Vagina (tissue), 2 donors: ENCODE data around the gene GALR2. TPM values are rescaled to one million over a fixed set of nuclear protein-coding genes. Genes with fewer than 3 reads are reported as not detected.
A peak's percentile ranks its signal among the peaks of the same experiment; 100 is the strongest.

ENCODE experiments used
- DNase-seq, 2 donors: peaks; one replicate each; pipeline ENCODE4 v3.0.0-alpha.2; 2017; ENCODE audit errors: extremely low spot score in 2 of 2
- H3K27ac ChIP-seq: fragments of 200-600 bp; sonication (generic); one replicate; pipeline ENCODE4 v1.5.1; 2019
- H3K27me3 ChIP-seq: fragments of 200-600 bp; sonication (generic); one replicate; pipeline ENCODE4 v1.5.1; 2019
- H3K36me3 ChIP-seq, 2 donors: fragments of 200-600 bp; sonication (generic); one replicate each; pipeline ENCODE4 v1.5.1; 2017 to 2019
- H3K4me1 ChIP-seq: fragments of 200-600 bp; sonication (generic); one replicate; pipeline ENCODE4 v1.5.1; 2019
- H3K4me3 ChIP-seq, 2 donors: fragments of 200-600 bp; sonication (generic); 1 replicate in 1 of 2; 2 replicates in 1 of 2; pipeline ENCODE4 v1.5.1; 2016 to 2019
- H3K9me3 ChIP-seq: fragments of 200-600 bp; sonication (generic); one replicate; pipeline ENCODE4 v1.5.1; 2019
- POLR2A ChIP-seq, 2 donors: fragments of 450-650 bp; IDR thresholded peaks; one replicate each; pipeline ENCODE4 v1.6.1; 2017; ENCODE audit warnings: antibody characterized with exemption in 2 of 2, mild to moderate bottlenecking in 2 of 2, moderate library complexity in 2 of 2
- POLR2AphosphoS5 ChIP-seq, 2 donors: sonication (generic); formaldehyde crosslinking; IDR thresholded peaks; one replicate each; pipeline ENCODE4 v1.9.0; 2017; ENCODE audit warnings: antibody characterized with exemption in 2 of 2, mild to moderate bottlenecking in 2 of 2, low read depth in 1 of 2; ENCODE audit not compliant: insufficient read depth in 1 of 2
- intact Hi-C: fragments of 100-400 bp; cut with DNase I; formaldehyde crosslinking; loops from one replicate; pipeline ENCODE4 v1.15.1; 2023
- total RNA-seq: library from RNA; depleted of rRNA; stranded (reverse); fragments of >200 nt; gene quantifications from one replicate; pipeline ENCODE4 v1.2.3, GENCODE V29; 2016
- TF ChIP-seq, protein P1 (sequence below), 3 experiments: fragments of 450-650 bp in 2 of 3; fragments of 200-600 bp in 1 of 3; sonication (generic) in 1 of 3; IDR thresholded peaks; one replicate each; pipeline ENCODE4 v1.5.1; 2017 to 2019; ENCODE audit warnings: antibody characterized with exemption in 3 of 3, mild to moderate bottlenecking in 2 of 3, moderate library complexity in 2 of 3

Gene GALR2
- total RNA-seq, 1 donor from 2014 or later = not detected

DNA sequence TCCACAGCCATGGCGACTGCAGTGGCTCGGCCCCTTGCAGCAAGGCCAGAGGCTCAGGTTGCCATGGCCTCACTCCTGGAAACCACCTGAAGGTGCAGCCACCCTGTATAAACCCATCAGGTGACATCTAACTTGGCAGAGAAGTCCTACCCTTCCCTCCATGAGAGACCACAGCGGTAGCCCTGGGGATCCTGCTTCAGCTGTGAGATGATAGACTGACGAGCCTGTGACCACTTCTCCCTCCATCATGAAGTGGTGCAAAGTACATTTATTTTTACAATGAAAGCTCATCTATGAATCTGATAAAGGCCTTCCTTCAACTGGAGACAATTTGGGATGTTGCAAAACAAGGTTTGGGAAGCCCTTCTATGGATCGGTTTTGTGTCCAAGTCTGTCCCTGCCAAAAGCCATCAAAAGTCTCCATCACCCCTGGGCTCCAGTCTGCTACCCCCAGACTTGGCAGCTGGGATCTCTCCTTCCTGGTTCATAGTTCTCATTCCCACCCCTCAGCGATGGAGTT, 6.2 kb downstream of the GALR2 start:
- DNase-seq = no peak
- H3K36me3 ChIP-seq = peaks cover 0 to 29% of the 10 kb centered on the region in 2 donors
- H3K27ac ChIP-seq = no peak overlapping the region
- no peaks in the 10 kb centered on the region for H3K9me3 ChIP-seq
- TF ChIP-seq POLR2AphosphoS5 (IDR thresholded peaks at IDR 0.05; ENCODE audit: insufficient read depth in 1 of 2, low read depth in 1 of 2) (no peak), POLR2A (IDR thresholded peaks at IDR 0.05) (no peak)
- TF ChIP-seq, protein P1, sequence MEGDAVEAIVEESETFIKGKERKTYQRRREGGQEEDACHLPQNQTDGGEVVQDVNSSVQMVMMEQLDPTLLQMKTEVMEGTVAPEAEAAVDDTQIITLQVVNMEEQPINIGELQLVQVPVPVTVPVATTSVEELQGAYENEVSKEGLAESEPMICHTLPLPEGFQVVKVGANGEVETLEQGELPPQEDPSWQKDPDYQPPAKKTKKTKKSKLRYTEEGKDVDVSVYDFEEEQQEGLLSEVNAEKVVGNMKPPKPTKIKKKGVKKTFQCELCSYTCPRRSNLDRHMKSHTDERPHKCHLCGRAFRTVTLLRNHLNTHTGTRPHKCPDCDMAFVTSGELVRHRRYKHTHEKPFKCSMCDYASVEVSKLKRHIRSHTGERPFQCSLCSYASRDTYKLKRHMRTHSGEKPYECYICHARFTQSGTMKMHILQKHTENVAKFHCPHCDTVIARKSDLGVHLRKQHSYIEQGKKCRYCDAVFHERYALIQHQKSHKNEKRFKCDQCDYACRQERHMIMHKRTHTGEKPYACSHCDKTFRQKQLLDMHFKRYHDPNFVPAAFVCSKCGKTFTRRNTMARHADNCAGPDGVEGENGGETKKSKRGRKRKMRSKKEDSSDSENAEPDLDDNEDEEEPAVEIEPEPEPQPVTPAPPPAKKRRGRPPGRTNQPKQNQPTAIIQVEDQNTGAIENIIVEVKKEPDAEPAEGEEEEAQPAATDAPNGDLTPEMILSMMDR (IDR thresholded peaks at IDR 0.05) = no peak
- intact Hi-C loops = no loop called here
- no peak overlapping the region for H3K4me3 ChIP-seq
- peaks cover 12% of the 10 kb centered on the region for H3K27me3 ChIP-seq
- peaks cover 30% of the 10 kb centered on the region for H3K4me1 ChIP-seq

DNA sequence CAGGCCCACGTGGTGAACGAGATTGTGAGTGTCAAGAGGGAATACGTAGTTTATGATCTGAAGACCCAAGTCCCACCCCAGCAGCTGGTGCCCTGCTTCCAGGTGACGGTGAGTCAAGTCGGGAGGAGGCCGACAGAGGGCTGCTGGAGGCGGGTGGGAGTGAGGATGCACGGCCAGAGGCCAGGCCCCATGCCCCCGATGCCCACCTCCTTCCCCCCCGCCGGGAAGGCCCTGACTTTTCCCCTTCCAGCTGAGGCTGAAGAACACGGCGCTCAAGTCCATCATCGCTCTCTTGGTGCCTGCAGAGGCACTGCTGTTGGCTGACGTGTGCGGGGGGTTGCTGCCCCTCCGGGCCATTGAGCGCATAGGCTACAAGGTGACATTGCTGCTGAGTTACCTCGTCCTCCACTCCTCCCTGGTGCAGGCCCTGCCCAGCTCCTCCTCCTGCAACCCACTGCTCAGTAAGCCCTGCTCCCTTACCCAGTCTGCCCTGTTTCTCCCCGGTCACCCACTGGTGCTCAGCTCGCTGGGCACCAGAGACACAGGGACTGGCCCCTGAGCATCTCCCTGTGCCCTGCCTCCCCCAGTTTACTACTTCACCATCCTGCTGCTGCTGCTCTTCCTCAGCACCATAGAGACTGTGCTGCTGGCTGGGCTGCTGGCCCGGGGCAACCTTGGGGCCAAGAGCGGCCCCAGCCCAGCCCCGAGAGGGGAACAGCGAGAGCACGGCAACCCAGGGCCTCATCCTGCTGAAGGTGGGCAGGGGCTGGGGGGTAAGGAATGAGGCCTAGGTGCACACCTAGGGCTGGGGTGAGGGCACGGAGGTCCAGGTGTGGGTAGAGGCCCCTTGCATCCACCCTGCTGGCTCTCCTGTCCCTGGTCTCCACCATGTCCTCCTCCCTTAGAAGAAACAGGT, 7.0 kb downstream of the GALR2 start:
- intact Hi-C loops = no loop called here
- peaks cover 23% of the 10 kb centered on the region for H3K4me1 ChIP-seq
- H3K27ac ChIP-seq = no peak overlapping the region
- TF ChIP-seq, protein P1 (IDR thresholded peaks at IDR 0.05) = no peak
- peak in 1 of 2 donors; percentile 15 for TF ChIP-seq POLR2AphosphoS5 (IDR thresholded peaks at IDR 0.05; ENCODE audit: insufficient read depth in 1 of 2, low read depth in 1 of 2)
- no peak for TF ChIP-seq POLR2A (IDR thresholded peaks at IDR 0.05)
- DNase-seq = no peak
- H3K27me3 ChIP-seq = peaks cover 5% of the 10 kb centered on the region
- H3K36me3 ChIP-seq = peaks cover 0 to 36% of the 10 kb centered on the region in 2 donors
- no peaks in the 10 kb centered on the region for H3K9me3 ChIP-seq
- H3K4me3 ChIP-seq = no peak overlapping the region

- DNase-seq = no peak
- Histone ChIP-seq H3K36me3 (peaks cover 0 to 45% of the 10 kb centered on the region in 2 donors), H3K27ac (no peak overlapping the region), H3K9me3 (no peaks in the 10 kb centered on the region), H3K27me3 (no peaks in the 10 kb centered on the region), H3K4me3 (no peak overlapping the region), H3K4me1 (peaks cover 14% of the 10 kb centered on the region)
- intact Hi-C loops = no loop called here
- TF ChIP-seq POLR2AphosphoS5 (IDR thresholded peaks at IDR 0.05; ENCODE audit: insufficient read depth in 1 of 2, low read depth in 1 of 2) = no peak
- no peak for TF ChIP-seq POLR2A (IDR thresholded peaks at IDR 0.05)
- TF ChIP-seq, protein P1 (IDR thresholded peaks at IDR 0.05) = no peak
These were observed 8.0 kb downstream of the GALR2 start for GRCh38 chr17:76082326-76083251.

DNA sequence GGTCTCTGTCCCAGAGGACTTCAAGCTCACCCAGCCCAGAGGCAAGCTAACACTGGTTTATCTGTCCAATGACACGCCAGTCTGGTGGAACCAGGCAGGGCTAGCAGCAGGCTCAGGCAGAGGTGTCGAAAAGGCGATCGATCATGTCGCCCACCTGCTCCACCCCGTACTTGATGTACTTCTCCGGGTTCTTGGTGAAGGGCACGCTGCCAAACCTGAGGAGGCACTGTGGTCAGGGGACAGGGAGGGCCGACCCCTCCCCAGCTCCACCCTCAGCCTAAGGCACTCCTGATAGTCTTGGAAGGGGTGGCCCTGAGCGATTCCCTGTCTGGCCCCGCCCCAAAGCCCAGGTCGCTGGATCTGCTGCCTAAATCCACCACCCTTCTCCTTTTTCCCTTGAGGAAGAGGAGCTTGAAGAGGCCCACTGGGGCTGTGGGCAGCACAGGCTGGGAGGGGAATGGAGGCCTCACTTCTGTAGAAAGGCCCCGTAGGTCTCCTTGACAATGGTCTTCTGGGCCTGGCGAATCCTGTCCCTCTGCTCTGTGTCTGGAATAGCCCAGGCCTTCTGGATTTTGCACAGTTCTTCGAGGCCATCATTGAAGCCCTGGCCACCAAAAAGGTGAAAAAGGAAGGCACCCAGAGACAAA, 9.1 kb downstream of the GALR2 start:
- peaks cover 0 to 55% of the 10 kb centered on the region in 2 donors for H3K36me3 ChIP-seq
- intact Hi-C loops = no loop called here
- DNase-seq = no peak

More for the DNA sequence above, 9.1 kb downstream of the GALR2 start:
- Histone ChIP-seq H3K4me1 (peaks cover 14% of the 10 kb centered on the region), H3K4me3 (no peak overlapping the region), H3K9me3 (no peaks in the 10 kb centered on the region), H3K27ac (no peak overlapping the region), H3K27me3 (no peaks in the 10 kb centered on the region)
- TF ChIP-seq, protein P1 (IDR thresholded peaks at IDR 0.05) = no peak
- TF ChIP-seq POLR2A (IDR thresholded peaks at IDR 0.05) (no peak), POLR2AphosphoS5 (IDR thresholded peaks at IDR 0.05; ENCODE audit: insufficient read depth in 1 of 2, low read depth in 1 of 2) (no peak)
